NCI-H774 (cell line): ENCODE data around the gene FAM236A.
"Not testable (repeated sequence)": the region's sequence is repeated elsewhere in the genome, so short reads cannot be mapped to it uniquely, and the experiment has no call there.

Experiments used
- DNase-seq: peaks from one replicate; lab custom pipeline; 2025; lab: John Stamatoyannopoulos, UW

Gene FAM236A

DNA sequence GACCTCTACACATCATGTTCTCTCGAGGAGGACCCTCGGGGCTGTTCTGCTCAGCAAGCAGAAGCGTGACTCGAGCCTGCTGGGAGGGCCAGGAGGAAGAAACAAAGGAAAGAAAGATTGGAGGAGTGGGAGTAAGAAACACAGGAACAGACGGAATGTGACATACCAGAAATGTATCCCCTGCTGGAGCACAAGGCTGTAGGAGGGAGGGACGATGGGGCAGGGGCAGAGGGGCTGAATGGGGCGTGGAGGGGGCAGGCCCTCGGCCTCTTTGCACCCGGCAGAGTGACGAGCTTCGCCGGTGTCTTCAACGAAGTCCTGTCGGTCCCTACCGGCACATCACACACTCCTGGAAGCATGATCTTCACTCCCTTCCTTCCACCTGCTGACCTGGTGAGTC is at the start of gene FAM236A:
TSS of gene FAM236A (plus strand) at position 301 of the 400 bp plus-strand sequence. CDS start at position 358, 57 bp downstream.
- not testable (repeated sequence) for DNase-seq

DNA sequence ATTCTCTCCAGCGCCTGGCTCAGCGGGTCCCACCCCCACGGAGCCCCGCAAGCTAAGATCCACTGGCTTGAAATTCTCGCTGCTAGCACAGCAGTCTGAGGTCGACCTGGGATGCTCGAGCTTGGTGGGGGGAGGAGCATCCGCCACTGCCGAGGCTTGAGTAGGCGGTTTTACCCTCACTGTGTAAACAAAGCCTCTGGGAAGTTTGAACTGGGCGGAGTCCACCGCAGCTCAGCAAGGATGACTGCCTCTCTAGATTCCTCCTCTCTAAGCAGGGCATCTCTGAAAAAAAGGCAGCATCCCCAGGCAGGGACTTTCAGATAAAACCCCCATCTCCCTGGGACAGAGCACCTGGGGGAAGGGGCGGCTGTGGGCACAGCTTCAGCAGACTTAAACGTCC is 48.3 kb upstream of the FAM236A start:
- DNase-seq = not testable (repeated sequence)

DNA sequence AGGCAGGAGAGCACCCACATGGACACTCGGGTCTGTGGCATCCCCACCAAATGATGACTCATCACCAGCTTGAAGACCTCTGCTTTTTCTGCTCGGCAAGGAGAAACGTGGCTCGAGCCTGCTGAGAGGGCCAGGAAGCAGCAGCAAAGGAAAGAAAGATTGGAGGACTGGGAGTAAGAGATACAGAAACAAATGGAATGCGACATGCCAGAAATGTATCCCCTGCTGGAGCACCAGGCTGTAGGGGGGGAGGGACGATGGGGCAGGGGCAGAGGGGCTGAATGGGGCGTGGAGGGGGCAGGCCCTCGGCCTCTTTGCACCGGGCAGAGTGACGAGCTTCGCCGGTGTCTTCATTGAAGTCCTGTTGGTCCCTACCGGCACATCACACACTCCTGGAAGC is 25.7 kb upstream of the FAM236A start, which contains the start of gene FAM236C:
TSS of gene FAM236C (plus strand) at position 301 of the 400 bp plus-strand sequence. CDS start 100 bp downstream, outside the sequence.
- DNase-seq = not testable (repeated sequence)

DNA sequence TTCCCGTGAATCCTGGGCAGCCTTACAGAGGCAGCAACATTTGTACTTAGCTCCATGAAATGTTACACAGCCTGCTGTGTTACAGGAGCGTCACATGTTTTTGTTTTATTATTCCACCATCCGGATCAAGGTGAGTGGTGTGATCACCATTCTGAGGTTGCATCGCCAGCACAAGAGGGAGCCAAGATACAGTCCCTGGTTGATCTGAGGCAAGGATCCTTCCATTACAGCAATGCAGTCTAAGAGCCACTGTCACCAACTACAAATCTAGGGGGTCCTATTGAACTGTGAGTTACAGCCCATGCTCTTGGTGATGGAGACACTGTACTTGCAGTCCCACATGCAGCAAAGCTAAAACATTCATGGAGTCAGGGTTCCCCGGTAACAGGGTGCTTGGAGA is 21.9 kb upstream of the FAM236A start:
- not testable (repeated sequence) for DNase-seq

DNA sequence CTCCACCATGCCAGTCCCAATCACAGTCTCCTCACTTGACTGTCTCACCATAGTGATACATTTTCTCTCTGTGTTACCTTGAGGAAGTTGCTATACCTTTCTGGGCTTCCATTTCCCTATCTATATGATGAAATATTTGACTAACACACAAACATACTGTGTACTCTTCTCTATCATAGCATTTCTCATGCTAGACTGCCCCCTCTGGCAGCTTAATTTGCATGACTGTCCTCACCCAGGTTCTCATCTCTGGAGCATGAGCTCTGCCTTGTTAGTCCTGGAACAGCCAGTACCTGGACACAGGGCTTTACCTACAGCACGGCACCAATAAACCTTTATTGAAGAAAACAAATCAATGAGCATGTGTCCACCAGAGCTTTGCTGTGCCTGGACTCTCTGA is 5.7 kb upstream of the FAM236A start:
- DNase-seq = not testable (repeated sequence)

DNA sequence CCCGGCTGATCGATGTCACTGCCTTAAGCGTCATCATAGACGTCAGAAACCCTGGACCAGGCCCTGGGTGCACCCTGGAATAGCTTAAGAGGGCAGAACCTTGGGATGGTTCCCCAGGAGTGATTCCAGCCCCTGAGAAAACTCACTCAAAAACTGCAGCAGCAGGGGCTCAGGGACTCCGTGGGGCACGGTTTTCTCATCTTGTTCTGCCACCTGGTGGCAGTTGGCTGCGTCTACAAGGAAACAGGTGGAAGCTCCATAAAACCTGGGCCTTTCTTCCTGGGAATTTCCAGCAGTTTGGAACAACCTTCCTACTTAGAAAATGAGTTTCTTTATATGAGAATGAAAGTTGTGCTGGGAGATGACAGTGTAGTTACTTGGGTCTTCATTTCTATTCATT is 1.6 kb upstream of the FAM236A start:
- not testable (repeated sequence) for DNase-seq

DNA sequence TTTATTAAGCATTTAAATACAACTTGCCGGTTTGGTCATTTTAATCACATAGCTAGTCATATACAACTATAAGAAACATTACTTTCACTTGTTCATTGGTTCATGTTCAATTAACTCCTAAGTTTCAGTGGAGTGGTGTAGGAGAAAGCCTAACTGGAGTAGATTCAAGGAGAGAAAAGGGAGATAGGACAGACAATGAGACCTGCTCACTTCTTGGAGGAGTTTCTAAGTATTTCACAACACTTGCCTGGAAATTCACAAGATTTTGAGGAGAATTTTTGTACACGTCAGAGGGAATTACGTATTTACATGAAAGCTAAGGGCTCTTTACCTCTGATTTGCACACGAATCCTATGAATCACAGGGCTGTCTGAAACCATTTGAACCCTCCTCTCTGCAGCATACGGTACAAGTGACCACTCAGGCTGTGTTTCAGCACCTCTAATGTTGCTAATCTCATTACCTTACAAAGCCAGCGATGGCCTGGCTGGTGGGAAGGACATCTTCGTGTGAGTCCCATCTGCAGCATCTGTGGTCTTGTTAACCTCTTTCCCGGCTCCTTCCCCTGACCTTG is 1.0 kb upstream of the FAM236A start:
- not testable (repeated sequence) for DNase-seq

DNA sequence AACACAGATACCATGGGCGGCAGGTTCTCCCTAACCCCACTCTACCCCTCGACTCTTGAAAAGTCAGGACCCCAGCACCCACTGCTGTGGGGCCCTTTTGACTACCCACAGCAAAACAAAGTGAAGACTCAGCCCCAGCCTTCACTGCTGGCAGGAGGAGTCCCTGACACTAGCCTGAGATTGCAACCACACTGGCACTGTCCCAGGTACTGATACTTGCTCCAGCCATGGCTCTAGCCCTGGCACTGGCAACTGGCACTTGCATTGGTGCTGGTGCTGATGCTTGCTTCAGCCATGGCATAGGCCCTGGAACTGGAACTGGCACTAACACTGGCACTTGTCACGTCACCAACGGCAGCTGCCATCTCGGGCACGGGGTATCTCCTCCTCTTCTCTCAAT is 4.3 kb downstream of the FAM236A start:
- not testable (repeated sequence) for DNase-seq

DNA sequence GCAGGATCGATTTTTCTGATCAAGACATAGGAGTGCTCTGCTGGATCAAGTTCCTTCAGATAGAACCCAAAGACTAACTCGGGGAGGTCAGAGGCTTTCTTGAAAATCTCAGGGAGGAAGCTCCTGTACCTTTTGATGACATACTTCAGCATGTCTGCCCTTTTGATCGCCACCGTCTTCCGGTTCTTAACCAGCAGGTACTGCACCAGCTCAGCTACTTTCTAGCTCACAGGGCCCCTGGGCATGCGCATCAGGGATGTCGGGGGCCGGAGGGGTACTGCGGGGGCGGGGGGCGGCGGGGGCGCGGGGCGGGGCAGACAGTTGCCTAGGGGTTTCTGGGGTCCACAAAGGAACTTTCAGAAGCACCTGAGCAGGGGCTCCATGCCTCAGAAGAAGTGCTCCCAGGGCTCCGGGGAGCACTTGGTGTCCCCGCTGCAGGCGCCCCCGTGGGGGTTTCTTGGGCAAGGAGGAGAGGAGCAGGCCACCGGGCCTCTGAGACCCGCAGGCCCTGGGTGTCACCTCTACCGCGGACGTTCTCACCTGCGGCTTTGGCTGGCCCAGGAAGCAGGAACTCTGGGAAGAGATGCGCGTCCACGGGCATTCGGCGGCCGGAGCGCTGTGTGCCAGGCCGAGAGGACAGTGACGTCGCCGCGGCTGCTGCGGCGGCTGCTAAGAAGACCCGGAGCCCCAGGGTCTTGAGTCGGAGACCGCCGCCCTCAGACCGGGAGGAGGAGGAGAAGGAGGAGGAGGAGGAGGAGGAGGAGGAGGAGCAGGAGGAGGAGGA is 5.2 kb downstream of the FAM236A start:
- DNase-seq = not testable (repeated sequence)

DNA sequence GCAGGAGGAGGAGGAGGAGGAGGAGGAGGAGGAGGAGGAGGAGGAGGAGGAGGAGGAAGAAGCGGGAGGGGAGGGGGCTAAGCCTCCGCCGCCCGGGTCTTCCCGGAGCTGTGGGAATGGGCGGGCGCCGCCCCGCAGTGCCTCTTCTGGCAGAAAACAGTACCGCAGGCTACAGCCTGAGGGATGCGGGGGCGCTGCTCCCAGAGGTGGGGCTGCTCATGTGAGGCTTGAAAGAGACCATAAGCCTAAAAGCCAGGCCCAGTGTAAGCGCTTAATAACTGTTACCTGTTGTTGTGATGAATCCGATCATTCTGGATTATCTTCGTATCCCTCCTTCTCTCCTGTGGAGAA is 5.8 kb downstream of the FAM236A start, which contains the start of gene DMRTC1:
TSS of gene DMRTC1 (minus strand) at position 19 of the 351 bp plus-strand sequence. CDS start 68,143 bp downstream, outside the sequence.
- not testable (repeated sequence) for DNase-seq

DNA sequence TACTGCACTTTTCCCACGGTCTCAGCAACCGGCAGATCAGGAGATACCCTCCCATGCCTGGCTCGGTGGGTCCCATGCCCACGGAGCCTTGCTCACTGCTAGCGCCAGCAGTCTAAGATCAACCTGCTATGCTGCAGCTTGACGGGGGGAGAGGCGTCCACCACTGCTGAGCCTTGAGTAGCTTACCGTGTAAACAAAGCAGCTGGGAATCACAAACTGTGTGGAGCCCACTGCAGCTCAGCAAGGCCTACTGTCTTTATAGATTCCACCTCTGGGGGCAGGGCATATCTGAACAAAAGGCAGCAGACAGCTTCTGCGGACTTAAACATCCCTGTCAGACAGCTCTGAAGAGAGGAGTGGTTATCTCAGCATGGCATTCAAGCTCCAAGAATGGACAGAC is 22.0 kb downstream of the FAM236A start:
- DNase-seq = not testable (repeated sequence)

DNA sequence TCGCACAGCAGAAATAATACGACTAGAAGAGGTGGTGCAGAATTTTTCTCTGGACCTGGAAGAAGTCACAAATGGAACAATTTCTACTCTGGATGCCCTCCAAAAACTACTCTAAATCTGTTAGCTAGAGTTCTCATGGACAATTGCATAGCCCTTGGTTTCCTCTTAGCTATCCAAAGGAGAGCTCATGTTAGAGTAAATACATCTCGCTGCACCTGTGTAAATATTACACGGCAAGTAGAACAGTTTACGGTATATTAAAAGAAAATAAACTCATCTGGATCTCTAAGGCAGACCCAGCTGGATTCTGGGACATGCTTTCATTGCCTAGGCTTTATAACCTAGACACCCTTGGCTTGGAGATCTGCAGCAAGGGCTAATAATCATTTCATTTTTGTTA is 33.9 kb downstream of the FAM236A start:
- DNase-seq = not testable (repeated sequence)

DNA sequence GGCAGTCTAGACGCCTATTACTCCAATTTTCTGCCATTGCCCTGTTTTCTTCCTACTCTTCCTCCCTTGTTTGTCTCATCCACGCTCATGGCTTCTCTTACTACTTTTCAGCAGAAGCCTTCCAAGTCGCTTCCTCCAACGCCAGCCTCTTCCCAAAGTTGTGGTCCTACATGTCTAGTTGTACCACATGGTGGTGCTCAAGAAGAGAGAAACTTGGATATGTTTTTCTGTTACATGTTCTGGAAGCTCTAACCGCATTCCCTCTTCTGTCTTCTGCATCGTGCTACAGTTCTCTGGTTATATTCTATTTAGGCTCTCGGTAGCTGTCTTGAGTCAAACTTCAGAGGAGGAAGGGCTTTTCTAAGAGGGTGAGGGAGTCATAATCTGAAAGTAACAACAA is 36.9 kb downstream of the FAM236A start:
- DNase-seq = not testable (repeated sequence)

DNA sequence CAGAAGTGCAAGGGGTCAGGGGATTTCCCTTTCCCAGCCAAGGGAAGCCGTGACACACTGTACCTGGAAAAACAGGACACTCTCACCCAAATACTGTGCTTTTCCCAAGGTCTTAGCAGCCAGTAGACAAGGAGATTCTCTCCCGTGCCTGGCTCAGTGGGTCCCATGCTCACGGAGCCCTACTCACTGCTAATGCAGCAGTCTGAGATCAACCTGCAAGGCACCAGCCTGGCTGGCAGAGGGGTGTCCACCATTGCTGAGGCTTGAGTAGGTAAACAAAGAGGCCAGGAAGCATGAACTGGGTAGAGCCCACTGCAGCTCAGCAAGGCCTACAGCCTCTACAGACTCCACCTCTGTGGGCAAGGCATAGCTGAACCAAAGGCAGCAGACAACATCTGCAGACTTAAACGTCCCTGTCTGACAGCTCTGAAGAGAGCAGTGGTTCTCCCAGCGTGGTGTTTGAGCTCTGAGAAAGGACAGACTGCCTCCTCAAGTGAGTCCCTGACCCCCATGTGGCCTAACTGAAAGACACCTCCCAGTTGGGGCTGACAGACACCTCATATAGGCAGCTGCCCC is 43.0 kb downstream of the FAM236A start:
- not testable (repeated sequence) for DNase-seq
